ENCODE data around the gene TBC1D9.
A peak's percentile ranks its signal among the peaks of the same experiment; 100 is the strongest.

Gene TBC1D9

GRCh38 chr4:140644470-140645185 lies 111.6 kb downstream of the TBC1D9 start:
- DNase-seq: no peak

DNA sequence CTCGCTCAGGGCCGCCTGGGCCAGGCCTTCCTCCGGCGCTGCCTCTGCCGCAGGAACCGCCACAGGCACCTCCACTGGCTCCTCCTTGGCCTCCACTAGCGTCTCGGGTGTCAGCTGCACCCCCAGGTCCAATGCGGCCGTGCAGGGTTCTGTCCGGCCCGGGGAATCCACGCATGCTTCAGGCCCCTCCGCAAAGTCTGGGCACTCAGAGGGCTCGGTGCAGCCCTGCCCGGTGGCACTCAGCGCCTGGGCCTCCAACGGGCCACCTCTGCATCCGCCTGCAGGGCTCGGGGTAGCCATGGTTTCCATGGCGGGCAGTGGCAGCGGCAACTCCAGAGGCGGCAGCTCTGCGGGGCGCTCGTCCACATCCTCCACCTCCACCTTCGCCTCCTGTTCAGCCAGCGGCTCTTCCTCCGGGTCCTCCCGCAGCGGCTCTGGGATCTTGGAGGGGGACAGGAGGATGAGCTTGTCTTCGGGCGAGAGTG lies 112.6 kb downstream of the TBC1D9 start:
- DNase-seq: no peak

DNA sequence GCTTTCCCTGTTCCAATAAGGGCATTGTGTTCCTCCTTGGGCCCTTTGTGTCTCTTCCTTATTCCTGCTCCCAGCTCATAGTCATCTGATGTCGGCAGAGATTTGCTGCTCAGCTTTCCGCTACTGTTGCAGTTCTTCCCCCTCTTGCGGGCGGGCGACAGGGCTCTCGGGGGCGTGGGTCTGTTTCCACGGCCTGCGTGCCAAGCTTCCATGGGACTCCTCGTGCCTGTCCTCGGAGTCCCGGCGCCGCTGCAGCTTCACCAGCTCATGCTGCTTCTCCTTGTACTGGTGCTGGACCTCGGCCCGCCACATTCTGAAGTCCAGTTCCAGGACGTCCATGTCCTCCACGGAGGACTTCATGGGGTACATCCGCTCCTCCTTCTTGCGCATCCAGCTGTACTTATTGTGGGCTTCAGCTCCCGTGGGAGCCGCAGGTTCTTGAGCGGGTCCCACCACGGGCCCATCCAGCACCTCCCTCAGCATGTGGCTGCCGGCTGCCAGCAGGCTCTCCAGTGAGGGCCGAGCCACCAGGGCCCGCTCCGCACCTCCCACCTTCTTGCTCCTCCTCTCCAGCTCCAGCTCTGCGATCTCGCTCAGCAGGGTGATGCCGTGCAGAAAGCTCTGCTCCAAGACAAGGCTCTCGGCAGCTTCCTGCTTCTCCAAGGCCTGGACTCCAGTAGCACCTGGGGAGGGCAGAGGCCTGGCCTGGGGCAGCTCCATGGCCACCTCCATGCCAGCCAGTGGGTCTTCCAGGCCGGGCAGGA lies 113.3 kb downstream of the TBC1D9 start:
- DNase-seq: no peak

- no peak for DNase-seq
These were observed 114.3 kb downstream of the TBC1D9 start for GRCh38 chr4:140641789-140642439.

DNA sequence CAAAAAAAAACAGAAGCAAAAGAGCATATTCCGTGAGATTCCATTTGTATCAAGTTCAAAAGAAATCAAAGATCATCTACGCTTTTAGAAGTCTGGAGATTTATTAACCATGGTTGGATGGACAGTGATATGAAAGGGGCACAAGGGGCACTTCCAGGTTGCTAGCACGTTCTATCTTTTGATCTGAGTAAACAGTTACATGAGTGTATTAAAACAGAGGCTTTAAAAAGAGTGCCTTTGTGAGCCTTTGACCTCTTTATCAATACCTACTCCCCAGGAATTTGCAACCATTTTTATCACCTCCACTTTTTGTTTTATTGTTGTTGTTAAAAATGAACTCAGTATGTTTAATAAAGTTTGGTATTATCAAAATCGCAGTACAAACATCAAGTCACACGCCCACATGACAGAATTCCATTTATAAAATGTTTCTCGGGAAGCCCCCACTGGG lies 115.1 kb downstream of the TBC1D9 start:
- DNase-seq: no peak

- no peak for DNase-seq
These were observed 115.9 kb downstream of the TBC1D9 start for GRCh38 chr4:140640150-140640748.

- no peak for DNase-seq
These were observed 117.1 kb downstream of the TBC1D9 start for GRCh38 chr4:140639066-140639465.

- peak; percentile 28 for DNase-seq
These were observed 118.3 kb downstream of the TBC1D9 start for GRCh38 chr4:140637836-140638235.

- no peak for DNase-seq
These were observed 120.6 kb downstream of the TBC1D9 start for GRCh38 chr4:140635606-140636005.

- no peak for DNase-seq
These were observed 122.2 kb downstream of the TBC1D9 start for GRCh38 chr4:140633951-140634350.

- no peak for DNase-seq
These were observed 123.1 kb downstream of the TBC1D9 start for GRCh38 chr4:140633124-140633523.

GRCh38 chr4:140630246-140630645 lies 125.9 kb downstream of the TBC1D9 start:
- no peak for DNase-seq

DNA sequence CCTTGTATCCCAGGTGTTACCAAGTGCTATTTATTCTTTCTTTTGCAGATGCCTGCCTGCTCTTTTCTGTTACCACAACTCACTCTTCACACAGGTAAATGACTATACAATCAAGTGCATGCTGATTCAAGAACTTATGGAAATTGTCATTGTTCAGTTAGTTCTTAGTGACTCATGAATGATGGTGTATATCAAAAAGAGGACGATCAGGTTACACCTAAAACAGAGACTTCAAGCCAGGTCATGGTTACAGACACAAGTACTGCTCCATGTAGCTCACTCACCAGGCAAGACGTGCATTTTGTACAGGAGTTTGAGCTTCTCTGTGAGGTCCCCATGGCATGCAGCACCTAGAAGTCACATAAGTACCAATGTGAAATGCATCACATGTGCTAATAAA lies 128.2 kb downstream of the TBC1D9 start:
- DNase-seq: no peak

GRCh38 chr4:140626661-140627376 lies 129.4 kb downstream of the TBC1D9 start:
- no peak for DNase-seq

DNA sequence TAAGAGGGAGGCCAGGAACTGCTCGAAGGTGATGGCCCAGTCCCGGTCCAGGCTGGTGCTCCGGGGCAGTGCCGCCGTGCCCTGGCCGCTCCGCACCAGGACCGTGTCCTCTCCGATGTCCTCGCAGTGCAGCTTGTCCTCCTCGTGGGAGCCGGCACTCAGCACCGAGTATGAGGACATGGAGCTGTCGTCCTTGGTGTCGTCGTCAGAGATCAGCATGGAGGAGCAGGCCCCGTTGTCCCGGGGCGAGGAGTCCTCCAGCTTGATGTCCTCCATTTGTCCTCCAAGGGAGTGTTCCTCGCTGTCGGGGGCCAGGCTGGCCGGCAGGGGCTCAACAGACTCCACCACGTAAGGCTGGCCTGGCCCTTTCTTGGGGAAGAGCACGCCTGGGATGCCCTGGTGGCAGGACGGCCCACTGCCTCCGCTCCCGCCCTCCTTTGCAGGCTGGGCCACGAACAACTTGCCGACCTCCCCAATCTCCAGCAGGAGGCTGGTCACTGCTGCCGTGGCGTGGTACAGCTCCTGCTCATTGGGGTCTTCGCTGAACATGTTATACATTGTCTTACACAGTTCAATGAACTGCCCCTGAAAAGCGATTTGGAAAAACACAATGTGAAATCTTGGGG lies 133.7 kb downstream of the TBC1D9 start:
- no peak for DNase-seq

DNA sequence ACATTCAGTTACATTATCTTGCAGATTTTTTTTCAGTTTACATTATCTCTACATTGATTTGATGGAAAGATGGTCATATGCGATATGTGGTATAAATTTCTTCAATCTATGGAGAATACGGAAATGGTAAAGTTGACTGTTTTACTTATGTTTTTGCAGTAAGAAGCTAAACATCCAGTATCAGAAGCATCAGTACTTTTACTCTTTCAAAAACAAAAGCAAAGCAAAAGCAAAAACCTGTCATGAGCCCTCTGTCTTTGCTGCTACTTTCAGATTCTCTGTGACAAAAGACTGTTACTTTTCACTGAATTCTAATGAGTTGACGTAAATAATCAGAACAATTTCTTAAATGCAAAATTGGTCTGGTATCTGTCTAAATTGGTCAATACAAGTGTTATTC lies 135.0 kb downstream of the TBC1D9 start:
- DNase-seq: no peak

DNA sequence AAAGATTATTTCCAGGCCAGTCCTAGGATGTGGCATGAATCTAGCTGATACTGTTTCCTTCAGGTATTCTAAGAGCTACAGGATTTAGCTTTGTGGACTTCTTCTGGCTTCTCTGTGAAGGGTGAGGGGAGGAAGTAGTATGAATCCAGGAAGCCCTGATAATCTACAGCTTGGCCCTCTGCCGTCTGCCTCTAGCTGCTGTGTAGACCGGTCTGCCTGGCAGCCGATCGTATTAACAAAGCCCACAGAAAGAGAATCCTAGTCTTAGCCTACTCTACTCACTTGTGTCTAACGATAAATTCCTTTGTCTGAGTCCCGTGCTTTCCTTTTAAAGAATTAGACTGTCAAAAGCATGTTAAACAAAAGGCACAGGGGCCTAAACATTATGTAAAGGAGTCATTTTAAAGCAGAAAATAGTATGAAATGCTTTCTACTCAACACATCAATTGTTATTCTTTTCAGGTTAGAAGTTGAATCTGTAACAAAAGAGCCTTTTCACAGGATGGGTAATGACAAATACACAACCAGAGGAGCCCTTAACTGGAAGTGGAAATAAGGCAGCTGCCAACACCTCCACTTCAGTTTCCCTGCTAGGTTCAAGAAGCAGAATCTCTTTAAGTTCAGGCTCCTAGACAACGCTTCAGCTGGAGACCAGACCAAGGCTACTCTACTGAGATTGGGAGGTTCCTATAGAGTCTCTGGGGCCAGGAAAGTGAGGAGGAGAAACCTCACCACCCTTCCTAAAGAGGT lies 138.5 kb downstream of the TBC1D9 start:
- no peak for DNase-seq

DNA sequence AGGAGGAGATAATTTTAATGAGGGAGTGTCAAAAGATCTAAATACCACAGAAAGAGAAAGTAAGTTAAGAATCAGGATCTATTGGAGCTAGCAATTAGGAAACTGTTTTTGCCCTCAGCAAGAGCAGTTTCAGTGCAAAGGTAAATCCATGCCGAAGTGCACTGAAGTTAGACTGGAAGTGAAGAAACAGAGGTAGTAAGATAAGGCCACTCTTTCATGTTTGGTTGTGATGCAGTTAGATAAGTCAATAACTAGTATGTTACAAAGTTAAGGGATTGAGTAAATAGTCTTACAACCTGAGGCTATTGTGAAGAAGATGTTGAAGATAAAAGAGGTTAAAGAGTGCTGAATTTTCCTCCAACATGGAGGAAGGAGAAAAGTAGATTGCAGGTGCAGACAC lies 140.7 kb downstream of the TBC1D9 start:
- DNase-seq: no peak

GRCh38 chr4:140612357-140612756 lies 143.8 kb downstream of the TBC1D9 start:
- DNase-seq: no peak

GRCh38 chr4:140611854-140612253 lies 144.3 kb downstream of the TBC1D9 start:
- no peak for DNase-seq
